IMR-90 (cell line): ENCODE measurements around the gene MIER2. TPM values are rescaled to one million over a fixed set of nuclear protein-coding genes. Genes with fewer than 3 reads are reported as not detected.

ENCODE experiments used
- ATAC-seq: fragments of 200-7000 bp; cut with Tn5 transposase; 2 replicates; pipeline ENCODE4 v1.9.1; 2020; ENCODE audit warnings: low read depth, mild to moderate bottlenecking, moderate library complexity
- BruUV-seq: library from RNA; stranded (reverse); fragments of 400-500 nt; replicated peaks from 2 replicates; lab custom pipeline; 2021; lab: Mats Ljungman, UMichigan
- CTCF ChIA-PET: fragments of 300-600 bp; formaldehyde crosslinking; extraction: SDS; loops from one replicate; lab custom pipeline; 2021; ENCODE audit warnings: antibody characterized with exemption; lab: Yijun Ruan, JAX
- POLR2A ChIA-PET: fragments of 300-600 bp; sonication (Branson Sonifier 250); formaldehyde crosslinking; loops from one replicate; lab custom pipeline; 2022; ENCODE audit warnings: antibody characterized with exemption; ENCODE audit not compliant: unreplicated experiment; lab: Charles Lee
- DNase-seq: peaks from one replicate; pipeline ENCODE4 v3.0.0; 2013
- H2AFZ ChIP-seq: replicated peaks from 2 replicates; pipeline ENCODE3; 2013; ENCODE audit warnings: low read length, mild to moderate bottlenecking; ENCODE audit not compliant: poor library complexity
- H2AK5ac ChIP-seq: 2 replicates; pipeline ENCODE4 v1.6.1; 2013; ENCODE audit warnings: low read depth, low read length, inconsistent platforms
- H2AK9ac ChIP-seq: replicated peaks from 2 replicates; pipeline ENCODE3; 2013; ENCODE audit warnings: mild to moderate bottlenecking, low read depth, low read length, moderate library complexity; ENCODE audit not compliant: poor library complexity
- H2BK120ac ChIP-seq: 2 replicates; pipeline ENCODE4 v1.6.1; 2013; ENCODE audit warnings: low read depth, low read length, inconsistent platforms
- H2BK15ac ChIP-seq: 3 replicates; pipeline ENCODE4 v1.6.1; 2013; ENCODE audit warnings: low read depth, low read length, inconsistent platforms
- H2BK20ac ChIP-seq: 2 replicates; pipeline ENCODE4 v1.6.1; 2013; ENCODE audit warnings: low read depth, mild to moderate bottlenecking, inconsistent platforms, low read length, moderate library complexity
- H2BK5ac ChIP-seq: 2 replicates; pipeline ENCODE4 v1.6.1; 2013; ENCODE audit warnings: mild to moderate bottlenecking, low read depth, low read length, inconsistent platforms; ENCODE audit not compliant: poor library complexity, severe bottlenecking
- H3K14ac ChIP-seq: replicated peaks from 2 replicates; pipeline ENCODE4 v1.6.1; 2013; ENCODE audit warnings: low read depth, low read length, inconsistent platforms
- H3K18ac ChIP-seq: 2 replicates; pipeline ENCODE4 v1.6.1; 2013; ENCODE audit warnings: low read depth, low read length, control low read depth
- H3K23ac ChIP-seq: 2 replicates; pipeline ENCODE4 v1.6.1; 2013; ENCODE audit warnings: low read depth, low read length, inconsistent platforms
- H3K27ac ChIP-seq: 2 replicates; pipeline ENCODE4 v1.5.1; 2013; ENCODE audit warnings: mild to moderate bottlenecking, control low read depth, low read length; ENCODE audit not compliant: insufficient read depth
- H3K27me3 ChIP-seq: 2 replicates; pipeline ENCODE4 v1.6.1; 2013; ENCODE audit warnings: low read length; ENCODE audit not compliant: control insufficient read depth, insufficient read depth
- H3K36me3 ChIP-seq: 2 replicates; pipeline ENCODE4 v1.6.1; 2013; ENCODE audit warnings: low read length, mixed read lengths; ENCODE audit not compliant: control insufficient read depth, insufficient read depth
- H3K4ac ChIP-seq: 2 replicates; pipeline ENCODE4 v1.6.1; 2013; ENCODE audit warnings: low read depth, low read length, inconsistent platforms
- H3K4me1 ChIP-seq: 2 replicates; pipeline ENCODE4 v1.6.1; 2013; ENCODE audit warnings: low read length, mixed read lengths; ENCODE audit not compliant: control insufficient read depth, insufficient read depth
- H3K4me2 ChIP-seq: 2 replicates; pipeline ENCODE4 v1.6.1; 2013; ENCODE audit warnings: low read depth, mild to moderate bottlenecking, control low read depth, low read length, moderate library complexity
- H3K4me3 ChIP-seq: 2 replicates; pipeline ENCODE4 v1.5.1; 2013; ENCODE audit warnings: low read depth, mild to moderate bottlenecking, control low read depth, low read length, moderate library complexity; ENCODE audit not compliant: insufficient read depth
- H3K56ac ChIP-seq: 2 replicates; pipeline ENCODE4 v1.6.1; 2013; ENCODE audit warnings: low read length, inconsistent platforms; ENCODE audit not compliant: insufficient read depth; ENCODE audit errors: extremely low read depth
- H3K79me1 ChIP-seq, 2 experiments: 2 replicates each; pipeline ENCODE4 v1.6.1; 2013; ENCODE audit warnings: low read length in 2 of 2, inconsistent platforms in 1 of 2, low read depth in 1 of 2
- H3K9ac ChIP-seq: 2 replicates; pipeline ENCODE4 v1.6.1; 2013; ENCODE audit warnings: low read depth, low read length, control low read depth
- H3K9me1 ChIP-seq: 2 replicates; pipeline ENCODE4 v1.6.1; 2013; ENCODE audit warnings: low read length, inconsistent platforms; ENCODE audit not compliant: insufficient read depth
- H3K9me3 ChIP-seq: 2 replicates; pipeline ENCODE4 v1.6.1; 2013; ENCODE audit warnings: low read length; ENCODE audit not compliant: control insufficient read depth, insufficient read depth
- H4K20me1 ChIP-seq: 2 replicates; pipeline ENCODE4 v1.6.1; 2013; ENCODE audit warnings: low read length, inconsistent platforms; ENCODE audit not compliant: insufficient read depth
- H4K5ac ChIP-seq: 2 replicates; pipeline ENCODE4 v1.6.1; 2013; ENCODE audit warnings: mild to moderate bottlenecking, low read depth, low read length, control low read depth
- H4K8ac ChIP-seq, 2 experiments: 2 replicates each; pipeline ENCODE4 v1.6.1; 2013; ENCODE audit warnings: low read depth in 2 of 2, low read length in 2 of 2, control low read depth in 1 of 2, inconsistent platforms in 1 of 2
- H4K91ac ChIP-seq: 2 replicates; pipeline ENCODE4 v1.6.1; 2013; ENCODE audit warnings: low read depth, low read length, inconsistent platforms; ENCODE audit not compliant: insufficient read depth
- BHLHE40 ChIP-seq: fragments of 150-350 bp; IDR thresholded peaks from 2 replicates; pipeline ENCODE4 v1.6.1; 2016; ENCODE audit warnings: mild to moderate bottlenecking, low read depth, low read length
- CHD1 ChIP-seq: IDR thresholded peaks from 2 replicates; pipeline ENCODE4 v1.6.1; 2012; ENCODE audit warnings: low read depth, low read length, improper control_type of control experiment
- CTCF ChIP-seq: conservative IDR thresholded peaks from 2 replicates; pipeline ENCODE4 v1.5.1; 2012; ENCODE audit warnings: mild to moderate bottlenecking, low read depth, low read length, improper control_type of control experiment
- MAFK ChIP-seq: IDR thresholded peaks from 2 replicates; pipeline ENCODE4 v1.6.1; 2012; ENCODE audit warnings: low read depth, low read length, improper control_type of control experiment
- MAZ ChIP-seq: IDR thresholded peaks from 2 replicates; pipeline ENCODE4 v1.6.1; 2012; ENCODE audit warnings: low read depth, mild to moderate bottlenecking, low read length, improper control_type of control experiment, moderate library complexity, borderline replicate concordance
- MXI1 ChIP-seq: IDR thresholded peaks from 2 replicates; pipeline ENCODE4 v1.6.1; 2012; ENCODE audit warnings: low read depth, mild to moderate bottlenecking, low read length, moderate library complexity, borderline replicate concordance
- POLR2A ChIP-seq: IDR thresholded peaks from 2 replicates; pipeline ENCODE4 v1.6.1; 2012; ENCODE audit warnings: mild to moderate bottlenecking, low read depth, low read length
- RAD21 ChIP-seq: IDR thresholded peaks from 2 replicates; pipeline ENCODE4 v1.6.1; 2012; ENCODE audit warnings: low read length, improper control_type of control experiment
- RFX5 ChIP-seq: IDR thresholded peaks from 2 replicates; pipeline ENCODE4 v1.8.0; 2012; ENCODE audit warnings: low read depth, mild to moderate bottlenecking, low read length, moderate library complexity
- SMC3 ChIP-seq: fragments of 150-350 bp; IDR thresholded peaks from 2 replicates; pipeline ENCODE4 v1.6.1; 2016; ENCODE audit warnings: low read depth, mild to moderate bottlenecking, antibody characterized with exemption, low read length, moderate library complexity
- USF2 ChIP-seq: fragments of 150-350 bp; IDR thresholded peaks from 2 replicates; pipeline ENCODE4 v1.6.1; 2017; ENCODE audit warnings: mild to moderate bottlenecking, antibody characterized with exemption, low read length, low read depth
- WGBS, 2 experiments: methylation state at CpG; one replicate each; pipeline versions ENCODE4 v1.1.5 to v1.1.7; 2013; ENCODE audit warnings: missing lambda C conversion rate in 2 of 2; ENCODE audit not compliant: insufficient read length in 1 of 2; ENCODE audit errors: extremely low coverage in 2 of 2; 5-methylcytosine and 5-hydroxymethylcytosine counted together
- dilution Hi-C: fragments of 300-500 bp; cut with HindIII; formaldehyde crosslinking; loops from one replicate; pipeline ENCODE4 v1.14.3; 2018; ENCODE audit warnings: low sequenced_read_pairs; ENCODE audit not compliant: unreplicated experiment
- in situ Hi-C: fragments of 300-500 bp; cut with MboI; formaldehyde crosslinking; loops from 3 replicates; pipeline ENCODE4 v1.14.3; 2019; ENCODE audit warnings: low sequenced_read_pairs, inconsistent platforms, mixed read lengths
- intact Hi-C: fragments of 100-400 bp; cut with micrococcal nuclease; formaldehyde crosslinking; loops from 2 replicates; pipeline ENCODE4 v1.10.0; 2022
- polyA plus RNA-seq, 3 experiments: library from polyadenylated mRNA; depleted of rRNA; stranded (reverse); fragments of >200 nt; gene quantifications; 2 replicates each; pipeline ENCODE4 v1.2.3, GENCODE V29; 2012; ENCODE audit warnings: low replicate concordance in 1 of 3
- total RNA-seq: library from RNA; depleted of rRNA; stranded (reverse); fragments of >200 nt; gene quantifications from 2 replicates; pipeline ENCODE4 v1.2.3, GENCODE V29; 2012

MIER2 gene
- total and polyA plus RNA-seq, 2 of the 4 experiments (the other 2 are of a cell fraction): 28.0 to 28.4 TPM

- DNase-seq: no peak
- ChIA-PET POLR2A (no interaction called here), CTCF (no interaction called here)
- no peaks in the 10 kb centered on the region for H3K27me3 ChIP-seq
- peaks cover 23 to 57% of the 10 kb centered on the region in 2 experiments for H3K79me1 ChIP-seq
- no peak overlapping the region for H2BK20ac ChIP-seq
- H4K5ac ChIP-seq: no peak overlapping the region
- H2AFZ ChIP-seq: peak overlapping the region; percentile 14
- no peak overlapping the region for H2BK5ac ChIP-seq
- dilution Hi-C loops (no loop called here), in situ Hi-C loops (no loop called here), intact Hi-C loops (loop anchor here (10.0 kb wide), 1 partner anchor 143 kb away; no protein-coding TSS in a partner anchor)
- H2BK120ac ChIP-seq: no peak overlapping the region
- H3K36me3 ChIP-seq: peaks cover 8% of the 10 kb centered on the region
- H3K9me3 ChIP-seq: no peaks in the 10 kb centered on the region; the same call in 1 of the 2 replicates
- H3K4me1 ChIP-seq: peaks cover 18% of the 10 kb centered on the region
- H3K4me2 ChIP-seq: peak overlapping the region; percentile 100
- H3K4ac ChIP-seq: no peak overlapping the region
- H3K9ac ChIP-seq: no peak overlapping the region
- H4K8ac ChIP-seq: no peak overlapping the region
- H3K18ac ChIP-seq: no peak overlapping the region
- ATAC-seq: no peak
- peak overlapping the region; percentile 16; the same call in 1 of the 2 replicates for H3K14ac ChIP-seq
- no peak overlapping the region for H3K4me3 ChIP-seq
- H3K56ac ChIP-seq: no peak overlapping the region
- H2AK5ac ChIP-seq: 0 out of 2 replicates have a peak overlapping the region, but pooled peaks have one; percentile 60
- H4K91ac ChIP-seq: no peak overlapping the region
- TF ChIP-seq CHD1: no peak
- TF ChIP-seq MAZ: no peak
- no peak for TF ChIP-seq CTCF
- TF ChIP-seq SMC3: no peak
- TF ChIP-seq MAFK: no peak
- TF ChIP-seq USF2: no peak
- no peak for TF ChIP-seq MXI1
- TF ChIP-seq RFX5: no peak
- TF ChIP-seq RAD21: no peak
- TF ChIP-seq POLR2A: no peak
- no peak for TF ChIP-seq BHLHE40
- H4K20me1 ChIP-seq: peaks cover 57% of the 10 kb centered on the region
- no peak overlapping the region for H3K27ac ChIP-seq
- no peak overlapping the region for H2AK9ac ChIP-seq
- BruUV-seq: no TSS peak
- no peak overlapping the region for H2BK15ac ChIP-seq
- H3K9me1 ChIP-seq: peaks cover 22% of the 10 kb centered on the region
- 90% methylated on average over 6 of the region's 10 CpGs; no CpG with 5 or more reads in 1 of the 2 experiments for WGBS, 2 experiments
- no peak overlapping the region for H3K23ac ChIP-seq
Observed at GRCh38 chr19:342128-342455, 2.5 kb downstream of the MIER2 start.
